Activated T-helper 1 cell treated with anti-CD3 and anti-CD28 coated beads, Interleukin-12 subunit alpha, Interleukin-12 subunit beta, Interleukin-2, Interleukin-4 antibody, amounts not matched to agents 30 ng/mL and 10 ng/mL and 1 ng/mL, durations not matched to agents 14 hours and 24 hours and 36 hours (primary cell): ENCODE measurements around the gene NAB2. TPM values are rescaled to one million over a fixed set of nuclear protein-coding genes. Genes with fewer than 3 reads are reported as not detected.
A peak's percentile ranks its signal among the peaks of the same experiment; 100 is the strongest.
"Not testable (repeated sequence)": the region's sequence is repeated elsewhere in the genome, so short reads cannot be mapped to it uniquely, and the experiment has no call there.

Experiments used
- DNase-seq: peaks from one replicate; pipeline ENCODE4 v3.0.0; 2021; ENCODE audit warnings: low spot score
- H3K27ac Mint-ChIP-seq: one replicate; pipeline ENCODE4 v1.8.0; 2021; ENCODE audit warnings: mild to moderate bottlenecking, mixed read lengths
- H3K27me3 Mint-ChIP-seq: one replicate; pipeline ENCODE4 v1.8.0; 2022; ENCODE audit warnings: mild to moderate bottlenecking, moderate library complexity, mixed read lengths; ENCODE audit not compliant: insufficient read depth
- H3K36me3 Mint-ChIP-seq: one replicate; pipeline ENCODE4 v1.8.0; 2021; ENCODE audit warnings: low read depth, mixed read lengths
- H3K4me1 Mint-ChIP-seq: one replicate; pipeline ENCODE4 v1.8.0; 2021; ENCODE audit warnings: low read depth, mixed read lengths
- H3K4me3 Mint-ChIP-seq: one replicate; pipeline ENCODE4 v1.8.0; 2021; ENCODE audit warnings: mild to moderate bottlenecking, moderate library complexity, mixed read lengths
- H3K9me3 Mint-ChIP-seq: one replicate; pipeline ENCODE4 v1.8.0; 2021; ENCODE audit warnings: mixed read lengths
- intact Hi-C: fragments of 100-400 bp; cut with micrococcal nuclease; formaldehyde crosslinking; loops from one replicate; pipeline ENCODE4 v1.15.1; 2024
- total RNA-seq: library from RNA; stranded (reverse); gene quantifications from 2 replicates; pipeline ENCODE4 v1.2.3, GENCODE V29; 2022

NAB2 gene
- total RNA-seq, 1 donor from 2014 or later, result 73.6 TPM

DNA sequence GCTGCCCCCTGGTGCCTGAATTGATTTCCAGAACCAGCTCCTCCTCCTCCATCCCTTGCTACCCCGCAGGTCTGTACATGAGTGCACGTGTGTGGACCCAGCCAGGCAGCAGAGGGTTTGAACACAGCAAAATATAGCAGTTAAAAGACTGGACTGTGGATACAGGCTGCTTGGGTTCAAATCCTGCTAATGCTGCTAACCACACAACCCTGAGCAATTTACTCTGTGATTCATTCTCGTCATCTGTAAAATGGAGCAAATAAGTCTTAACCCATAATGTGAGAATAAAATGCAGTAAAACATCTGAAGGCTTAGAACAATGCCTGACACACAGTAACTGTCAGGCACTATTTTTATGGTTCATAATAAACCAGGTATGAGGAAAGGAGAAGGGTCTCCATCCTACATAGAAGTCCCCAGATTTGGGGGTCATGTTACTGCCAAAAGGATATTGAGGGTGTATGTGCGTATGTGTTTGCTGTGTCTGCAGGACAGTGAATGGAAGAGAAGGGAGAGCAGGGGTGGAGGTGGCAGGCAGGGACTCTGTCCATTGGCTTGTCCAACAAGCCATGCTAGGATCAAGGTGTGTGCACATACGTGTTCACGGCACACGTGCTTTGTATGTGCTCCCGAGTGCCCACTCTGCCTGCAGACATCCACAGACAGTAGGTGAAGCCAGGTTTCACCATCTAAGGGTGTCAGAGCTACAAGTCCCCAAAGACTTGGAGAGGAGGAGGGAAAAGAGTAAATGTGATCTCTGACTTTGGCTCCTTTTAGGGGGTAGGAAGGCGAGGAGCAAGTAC lies 23.8 kb downstream of the NAB2 start:
- Mint-ChIP-seq H3K36me3 (peaks cover 9% of the 10 kb centered on the region), H3K4me1 (peaks cover 43% of the 10 kb centered on the region), H3K27ac (peak overlapping the region; percentile 98), H3K4me3 (peak overlapping the region; percentile 99), H3K27me3 (peaks cover 4% of the 10 kb centered on the region), H3K9me3 (no peaks in the 10 kb centered on the region)
- DNase-seq, result no peak
- intact Hi-C loops, result loop anchor here (1.0 to 5.0 kb wide), 8 partner anchors 12 to 424 kb away; partner anchors contain the start of genes NACA and PTGES3

DNA sequence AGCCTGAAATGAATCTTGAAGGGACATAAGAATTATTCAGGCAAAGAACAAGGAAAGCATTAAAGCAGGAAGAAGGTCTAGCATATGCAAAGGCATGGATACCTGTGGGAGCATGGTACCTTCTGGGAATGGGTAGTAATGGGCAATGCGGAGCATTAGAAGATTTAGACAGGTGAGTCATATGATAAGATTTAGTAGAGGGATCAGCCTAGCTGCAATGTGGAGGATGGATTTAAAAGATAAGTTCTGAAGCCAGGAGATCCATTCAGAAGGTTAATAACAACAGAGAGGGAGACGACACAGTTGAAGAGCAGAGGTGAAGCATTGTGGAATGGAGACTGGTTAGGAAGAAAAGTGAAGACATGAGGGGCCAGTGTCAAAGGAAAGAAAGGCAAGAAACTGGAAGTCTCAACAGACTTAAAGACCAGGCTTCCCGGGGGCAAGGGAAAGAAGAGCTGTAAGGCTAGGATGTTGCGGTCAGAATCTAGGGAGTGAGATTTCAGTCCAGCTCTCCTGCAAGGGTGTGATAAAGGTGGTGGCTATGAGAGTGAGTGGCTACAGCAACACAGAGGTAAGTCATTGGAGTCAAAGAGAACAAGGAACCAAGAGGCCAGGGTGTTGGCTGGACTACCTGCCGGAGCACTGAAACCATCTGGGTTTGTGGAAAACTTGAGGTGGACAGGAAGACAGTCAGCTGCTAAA lies 27.8 kb downstream of the NAB2 start:
- DNase-seq, result no peak
- Mint-ChIP-seq H3K27me3 (peaks cover 4% of the 10 kb centered on the region), H3K4me1 (peaks cover 13% of the 10 kb centered on the region), H3K36me3 (no peaks in the 10 kb centered on the region), H3K9me3 (no peaks in the 10 kb centered on the region), H3K4me3 (no peak overlapping the region), H3K27ac (no peak overlapping the region)
- intact Hi-C loops, result no loop called here

DNA sequence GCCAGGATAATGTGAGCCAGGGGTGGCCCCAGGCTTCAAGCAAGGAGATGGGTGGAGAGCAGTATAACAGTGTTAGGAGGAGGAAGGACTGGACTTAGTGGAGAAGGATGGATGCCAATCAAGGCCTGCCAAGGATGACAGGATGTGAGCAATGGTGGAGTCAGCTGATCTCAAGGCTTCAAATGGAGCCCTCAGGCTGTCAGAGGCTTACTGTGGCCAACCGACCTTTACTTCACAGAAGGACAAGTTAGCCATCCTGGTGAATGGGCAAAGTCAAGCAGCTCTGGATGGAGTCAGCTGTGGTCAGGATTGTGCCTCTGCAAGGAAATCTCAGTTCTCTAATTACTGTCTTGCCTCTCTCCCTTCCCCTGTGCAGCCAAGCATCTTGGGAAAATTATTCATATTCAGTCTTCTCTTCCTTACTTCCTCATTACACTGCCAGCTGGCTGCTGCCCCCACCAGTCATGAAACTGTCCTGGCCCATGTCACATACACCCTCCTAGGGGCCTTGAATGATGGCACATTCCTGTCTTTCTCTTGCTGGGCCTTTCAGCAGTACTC lies 29.9 kb downstream of the NAB2 start:
- intact Hi-C loops, result no loop called here
- no peak for DNase-seq
- Mint-ChIP-seq H3K4me1 (no peaks in the 10 kb centered on the region), H3K27me3 (peaks cover 11% of the 10 kb centered on the region), H3K27ac (no peak overlapping the region), H3K9me3 (peaks cover 12% of the 10 kb centered on the region), H3K4me3 (no peak overlapping the region), H3K36me3 (peaks cover 4% of the 10 kb centered on the region)

DNA sequence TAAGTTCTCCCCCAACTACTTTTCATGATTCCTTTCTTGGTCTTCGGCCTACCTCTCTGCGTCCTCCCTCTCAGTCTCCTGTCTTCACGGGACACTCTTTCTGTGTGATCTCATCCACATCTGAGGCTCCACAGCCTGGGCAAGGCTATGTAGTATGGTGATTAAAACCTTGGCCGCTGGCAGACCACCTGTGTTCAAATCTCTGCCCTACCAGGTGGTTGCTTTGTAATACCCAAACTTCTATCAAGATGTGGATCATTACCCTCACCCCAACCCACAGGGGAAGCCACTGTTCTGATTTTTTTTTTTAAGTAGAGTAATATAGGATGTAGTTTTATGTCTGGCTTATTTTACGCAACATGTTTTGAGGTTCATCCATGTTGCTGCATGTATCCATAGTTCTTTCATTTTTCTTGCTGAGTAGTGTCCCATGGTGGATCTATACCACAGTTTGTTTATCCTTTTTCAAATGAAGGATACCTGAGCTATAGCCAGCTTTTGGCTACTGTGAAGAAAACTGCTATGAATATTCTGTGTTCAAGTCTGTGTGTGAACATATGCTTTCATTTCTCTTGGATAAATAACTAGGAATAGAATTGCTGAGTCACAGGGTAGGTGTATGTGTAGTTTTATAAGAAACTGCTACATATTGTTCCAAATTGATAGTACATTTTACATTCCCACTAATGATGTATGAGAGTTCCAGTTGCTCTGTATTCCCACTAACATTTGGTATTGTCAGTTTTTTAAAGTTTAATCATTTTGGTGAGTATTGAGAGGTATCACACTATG lies 30.6 kb downstream of the NAB2 start:
- H3K9me3 Mint-ChIP-seq, result peaks cover 18% of the 10 kb centered on the region
- intact Hi-C loops, result no loop called here
- no peak overlapping the region for H3K27ac Mint-ChIP-seq
- peaks cover 6% of the 10 kb centered on the region for H3K36me3 Mint-ChIP-seq
- H3K4me1 Mint-ChIP-seq, result peaks cover 6% of the 10 kb centered on the region
- no peak overlapping the region for H3K4me3 Mint-ChIP-seq
- peaks cover 17% of the 10 kb centered on the region for H3K27me3 Mint-ChIP-seq
- no peak for DNase-seq

DNA sequence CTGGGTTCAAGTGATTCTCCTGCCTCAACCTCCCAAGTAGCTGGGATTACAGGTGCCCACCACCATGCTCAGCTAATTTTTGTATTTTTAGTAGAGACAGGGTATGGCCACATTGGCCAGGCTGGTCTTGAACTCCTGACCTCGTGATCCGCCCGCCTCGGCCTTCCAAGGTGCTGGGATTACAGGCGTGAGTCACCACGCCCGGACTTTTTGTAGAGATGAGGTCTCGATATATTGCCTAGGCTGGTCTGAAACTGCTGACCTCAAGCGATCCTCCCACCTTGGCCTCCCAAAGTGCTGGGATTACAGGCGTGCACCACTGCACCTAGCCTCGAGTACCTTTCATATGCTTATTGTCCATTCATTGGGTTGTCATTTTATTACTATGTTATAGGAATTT lies 31.8 kb downstream of the NAB2 start:
- H3K9me3 Mint-ChIP-seq, result peaks cover 18% of the 10 kb centered on the region
- H3K27ac Mint-ChIP-seq, H3K36me3 Mint-ChIP-seq, H3K4me3 Mint-ChIP-seq, DNase-seq, intact Hi-C loops, H3K4me1 Mint-ChIP-seq: not testable (repeated sequence)
- peaks cover 26% of the 10 kb centered on the region for H3K27me3 Mint-ChIP-seq

DNA sequence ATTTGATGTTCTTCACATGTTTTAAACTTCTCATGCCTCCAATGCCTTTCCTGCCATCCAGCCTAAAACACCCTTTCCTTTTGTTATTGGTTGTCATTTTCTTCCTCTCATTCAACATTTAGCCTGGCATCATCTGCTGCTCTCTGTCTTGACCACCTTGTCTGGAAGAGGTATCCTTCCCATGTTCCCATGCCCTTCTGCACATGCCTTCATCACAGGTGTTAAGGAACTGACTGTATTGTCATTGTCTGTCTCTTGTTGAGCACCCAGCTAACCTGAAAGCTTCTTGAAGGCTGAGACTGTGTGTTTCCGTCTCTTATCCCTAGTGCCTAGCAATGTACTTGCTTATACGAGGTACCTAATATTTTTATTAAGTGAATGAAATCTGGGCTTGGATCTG lies 34.9 kb downstream of the NAB2 start:
- no peak for DNase-seq
- peaks cover 17% of the 10 kb centered on the region for H3K4me1 Mint-ChIP-seq
- peaks cover 18% of the 10 kb centered on the region for H3K9me3 Mint-ChIP-seq
- H3K4me3 Mint-ChIP-seq, result no peak overlapping the region
- H3K27me3 Mint-ChIP-seq, result peaks cover 36% of the 10 kb centered on the region
- peaks cover 6% of the 10 kb centered on the region for H3K36me3 Mint-ChIP-seq
- H3K27ac Mint-ChIP-seq, result no peak overlapping the region
- intact Hi-C loops, result loop anchor here (1.0 to 2.0 kb wide), 4 partner anchors 12 to 59 kb away; no protein-coding TSS in a partner anchor

DNA sequence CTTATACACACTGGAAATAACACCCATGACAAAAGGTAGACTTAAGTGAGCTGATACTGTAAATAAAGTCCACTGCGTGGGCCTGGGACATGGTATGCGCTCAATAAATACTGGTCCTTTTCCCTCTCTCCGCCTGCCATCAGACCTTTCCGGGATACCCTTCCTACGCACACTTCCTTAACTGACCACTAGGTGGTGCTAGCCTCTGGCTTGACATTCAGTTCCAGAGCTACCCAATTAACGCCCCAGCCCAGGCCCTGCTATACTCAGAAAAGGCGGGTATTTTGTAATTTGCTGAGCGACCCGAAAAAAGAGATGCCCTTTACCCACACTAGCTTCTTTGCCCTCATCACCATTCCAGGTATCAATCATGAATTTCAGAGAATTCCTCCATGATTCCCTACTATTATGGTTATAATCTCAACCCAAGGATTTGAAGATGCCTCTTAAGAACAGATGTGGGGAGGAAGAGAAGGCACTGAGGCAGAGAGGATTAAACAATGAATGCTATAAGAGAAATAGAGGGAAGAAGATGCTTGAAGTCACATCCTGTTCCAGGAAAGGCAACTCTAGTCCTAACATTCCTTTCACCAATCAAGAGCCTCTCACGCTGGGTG lies 35.5 kb downstream of the NAB2 start:
- DNase-seq, result peak; percentile 62
- H3K4me3 Mint-ChIP-seq, result no peak overlapping the region
- peaks cover 36% of the 10 kb centered on the region for H3K27me3 Mint-ChIP-seq
- H3K4me1 Mint-ChIP-seq, result peaks cover 17% of the 10 kb centered on the region
- no peak overlapping the region for H3K27ac Mint-ChIP-seq
- H3K9me3 Mint-ChIP-seq, result peaks cover 18% of the 10 kb centered on the region
- peaks cover 6% of the 10 kb centered on the region for H3K36me3 Mint-ChIP-seq
- intact Hi-C loops, result loop anchor here (1.0 to 2.0 kb wide), 4 partner anchors 12 to 59 kb away; no protein-coding TSS in a partner anchor

DNA sequence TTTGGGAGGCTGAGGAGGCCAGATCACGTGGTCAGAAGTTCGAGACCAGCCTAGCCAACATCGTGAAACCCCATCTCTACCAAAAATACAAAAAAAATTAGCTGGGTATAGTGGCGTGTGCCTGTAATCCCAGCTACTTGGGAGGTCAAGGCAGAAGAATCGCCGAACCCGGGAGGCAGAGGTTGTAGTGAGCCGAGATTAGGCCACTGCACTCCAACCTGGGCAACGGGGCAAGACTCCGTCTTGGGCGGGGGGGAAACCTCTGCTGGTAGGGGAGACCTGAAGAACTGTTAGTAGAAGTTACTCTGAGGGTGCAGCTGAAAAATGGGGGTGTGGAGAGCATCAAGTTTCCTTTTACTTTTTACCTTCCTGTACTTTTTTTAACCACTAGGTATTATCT lies 37.1 kb downstream of the NAB2 start:
- H3K27me3 Mint-ChIP-seq, result peaks cover 50% of the 10 kb centered on the region
- intact Hi-C loops, result loop anchor here (2.0 kb wide), 1 partner anchor 117 kb away; no protein-coding TSS in a partner anchor
- DNase-seq, result no peak
- H3K4me3 Mint-ChIP-seq, result no peak overlapping the region
- peaks cover 6% of the 10 kb centered on the region for H3K36me3 Mint-ChIP-seq
- H3K4me1 Mint-ChIP-seq, result peaks cover 23% of the 10 kb centered on the region
- H3K9me3 Mint-ChIP-seq, result peaks cover 18% of the 10 kb centered on the region
- H3K27ac Mint-ChIP-seq, result no peak overlapping the region

DNA sequence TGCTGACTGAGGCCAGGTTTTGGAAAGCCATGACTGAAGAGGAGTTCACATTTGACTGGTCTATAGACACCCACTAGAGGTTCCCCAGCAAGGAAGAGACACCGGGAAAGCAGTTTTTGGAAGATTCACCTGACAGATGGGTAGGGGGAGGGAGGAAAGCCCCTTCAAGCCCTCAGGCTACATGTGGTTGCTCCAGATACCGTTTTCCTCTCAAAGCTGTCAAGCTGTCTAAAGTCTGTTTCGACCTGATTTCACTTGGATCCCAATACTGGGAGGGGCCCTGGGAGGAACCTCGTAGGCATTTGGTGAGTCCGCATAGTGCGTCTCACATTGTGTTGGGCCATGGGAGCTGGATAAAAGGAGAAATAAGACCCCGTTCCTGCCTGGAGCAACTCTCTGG lies 37.6 kb downstream of the NAB2 start:
- H3K4me1 Mint-ChIP-seq, result peaks cover 23% of the 10 kb centered on the region
- H3K9me3 Mint-ChIP-seq, result peaks cover 18% of the 10 kb centered on the region
- DNase-seq, result no peak
- peaks cover 6% of the 10 kb centered on the region for H3K36me3 Mint-ChIP-seq
- peaks cover 55% of the 10 kb centered on the region for H3K27me3 Mint-ChIP-seq
- intact Hi-C loops, result loop anchor here (2.0 kb wide), 1 partner anchor 116 kb away; no protein-coding TSS in a partner anchor
- H3K4me3 Mint-ChIP-seq, result peak overlapping the region; percentile 85
- H3K27ac Mint-ChIP-seq, result no peak overlapping the region

DNA sequence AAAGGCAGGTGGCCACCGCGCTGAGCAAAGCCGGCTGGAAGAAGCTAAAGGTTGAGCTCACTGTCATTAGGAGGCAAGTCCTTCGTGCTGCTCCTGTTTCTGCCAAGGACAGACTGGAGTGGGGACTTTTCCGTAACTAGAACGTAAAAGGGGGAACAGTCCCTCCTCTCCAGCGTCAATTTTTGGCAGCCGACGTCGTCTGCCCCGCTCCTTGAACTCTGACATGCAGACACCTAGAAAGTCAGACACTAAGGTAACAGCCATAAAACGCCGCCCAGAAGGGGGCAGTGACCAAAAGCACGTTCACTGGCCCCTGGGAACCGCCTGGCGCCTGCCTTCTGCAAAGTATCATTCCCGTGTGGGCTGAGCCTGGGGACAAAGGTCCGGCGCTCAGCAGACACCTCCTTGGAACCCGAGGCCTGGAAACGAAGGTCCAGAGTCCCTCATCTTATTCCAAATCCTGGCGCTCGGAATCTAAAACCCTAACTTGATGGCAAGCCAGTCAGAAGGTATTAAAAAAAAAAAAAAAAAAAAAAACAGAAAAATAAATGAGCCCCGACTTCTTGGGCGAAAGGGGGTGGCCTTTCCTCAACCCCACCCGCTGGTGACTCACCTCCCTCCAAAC lies 38.3 kb downstream of the NAB2 start:
- H3K4me3 Mint-ChIP-seq, result peak overlapping the region; percentile 85
- peaks cover 55% of the 10 kb centered on the region for H3K27me3 Mint-ChIP-seq
- H3K9me3 Mint-ChIP-seq, result peaks cover 17% of the 10 kb centered on the region
- intact Hi-C loops, result loop anchor here (2.0 kb wide), 1 partner anchor 116 kb away; no protein-coding TSS in a partner anchor
- peak; percentile 47 for DNase-seq
- peaks cover 23% of the 10 kb centered on the region for H3K4me1 Mint-ChIP-seq
- H3K36me3 Mint-ChIP-seq, result peaks cover 6% of the 10 kb centered on the region
- no peak overlapping the region for H3K27ac Mint-ChIP-seq

DNA sequence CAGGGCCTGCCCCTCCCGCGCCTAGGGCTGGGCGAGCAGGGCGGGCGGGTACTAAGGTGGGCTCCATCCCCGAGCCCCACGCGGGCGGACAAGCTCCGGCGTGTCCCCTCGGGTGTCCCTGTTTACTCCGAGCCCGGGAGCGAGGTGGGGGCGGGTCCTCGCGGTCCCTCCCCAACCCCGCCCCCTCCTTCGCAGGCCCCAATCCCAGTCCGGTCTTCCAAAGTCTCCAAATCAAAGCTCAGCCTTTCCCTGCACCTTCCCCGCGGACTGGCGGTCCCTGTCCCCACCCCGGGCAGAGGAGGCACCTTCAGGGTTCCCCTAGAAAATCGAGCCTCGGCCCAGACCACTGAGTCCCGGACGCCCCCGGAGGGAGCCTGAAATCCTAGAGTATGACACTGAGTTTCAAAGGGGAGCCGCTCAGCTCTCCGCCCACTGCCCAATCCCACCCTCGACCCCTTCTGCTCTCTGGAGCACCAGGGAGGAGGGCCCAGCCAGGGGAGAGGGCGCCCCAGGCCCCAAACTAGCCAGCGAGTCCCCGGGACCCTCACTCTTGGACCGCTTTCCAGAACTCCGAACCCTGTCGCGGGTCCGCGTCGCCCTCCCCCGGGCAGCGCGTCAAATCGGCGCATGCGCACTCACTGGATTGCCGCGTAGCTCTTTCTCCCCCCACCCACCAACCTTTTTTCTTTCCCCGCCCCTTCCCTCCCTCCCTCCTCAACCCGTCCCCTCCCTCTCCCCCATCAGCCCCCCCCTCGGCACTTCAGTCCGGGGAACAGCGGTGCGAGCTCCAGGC lies 39.0 kb downstream of the NAB2 start, which contains the start of gene LRP1:
Gene LRP1 (plus strand): TSS at position 758 of the 793 bp plus-strand sequence. CDS start 482 bp downstream, outside the sequence.
- Mint-ChIP-seq H3K27ac (no peak within 1 kb of the TSS), H3K4me1 (peaks cover 23% of the 10 kb centered on the region), H3K36me3 (peaks cover 6% of the 10 kb centered on the region), H3K4me3 (peak within 1 kb of the TSS; percentile 85), H3K27me3 (peaks cover 53% of the 10 kb centered on the region), H3K9me3 (peaks cover 11% of the 10 kb centered on the region)
- DNase-seq, result peak; percentile 63
- intact Hi-C loops, result loop anchor here (2.0 kb wide), 1 partner anchor 115 kb away; no protein-coding TSS in a partner anchor
